H9 (cell line): Measurements from ENCODE around the gene S100A4. TPM values are rescaled to one million over a fixed set of nuclear protein-coding genes. Genes with fewer than 3 reads are reported as not detected.

ENCODE experiments used
- DNase-seq: peaks from one replicate; pipeline ENCODE4 v3.0.0-alpha.2; 2017
- H2AFZ ChIP-seq: one replicate; pipeline ENCODE4 v1.6.1; 2013; ENCODE audit warnings: mild to moderate bottlenecking, low read length, control low read depth, moderate library complexity
- H2AK5ac ChIP-seq: 2 replicates; pipeline ENCODE4 v1.6.1; 2013; ENCODE audit warnings: low read length, control low read depth, mixed read lengths; ENCODE audit not compliant: insufficient read length
- H2BK120ac ChIP-seq: one replicate; pipeline ENCODE4 v1.6.1; 2013; ENCODE audit warnings: low read depth, mild to moderate bottlenecking, low read length, control low read depth, inconsistent platforms; ENCODE audit not compliant: poor library complexity, severe bottlenecking
- H2BK12ac ChIP-seq: 2 replicates; pipeline ENCODE4 v1.6.1; 2013; ENCODE audit warnings: low read length, control low read depth, mixed read lengths, low read depth; ENCODE audit not compliant: insufficient read length
- H2BK15ac ChIP-seq: 2 replicates; pipeline ENCODE4 v1.6.1; 2013; ENCODE audit warnings: low read depth, low read length, control low read depth
- H2BK20ac ChIP-seq: one replicate; pipeline ENCODE4 v1.6.1; 2013; ENCODE audit warnings: low read depth, mild to moderate bottlenecking, low read length, control low read depth, inconsistent platforms; ENCODE audit not compliant: poor library complexity, severe bottlenecking
- H2BK5ac ChIP-seq: 2 replicates; pipeline ENCODE4 v1.6.1; 2013; ENCODE audit warnings: low read length, control low read depth, mixed read lengths; ENCODE audit not compliant: insufficient read length
- H3K14ac ChIP-seq: 2 replicates; pipeline ENCODE4 v1.6.1; 2013; ENCODE audit warnings: low read length, control low read depth; ENCODE audit not compliant: insufficient read depth
- H3K18ac ChIP-seq: 2 replicates; pipeline ENCODE4 v1.6.1; 2013; ENCODE audit warnings: low read depth, mild to moderate bottlenecking, mixed read lengths, low read length, control low read depth; ENCODE audit not compliant: insufficient read length
- H3K23ac ChIP-seq: 2 replicates; pipeline ENCODE4 v1.6.1; 2013; ENCODE audit warnings: low read length, control low read depth, mixed read lengths, low read depth; ENCODE audit not compliant: insufficient read length
- H3K23me2 ChIP-seq: 2 replicates; pipeline ENCODE4 v1.6.1; 2013; ENCODE audit warnings: low read depth, mild to moderate bottlenecking, mixed read lengths, low read length, control low read depth; ENCODE audit not compliant: insufficient read length, poor library complexity, severe bottlenecking
- H3K27ac ChIP-seq: 2 replicates; pipeline ENCODE4 v1.5.1; 2013; ENCODE audit warnings: low read length, control low read depth, mixed read lengths, low read depth; ENCODE audit not compliant: insufficient read length
- H3K27me3 ChIP-seq: 2 replicates; pipeline ENCODE4 v1.6.1; 2013; ENCODE audit warnings: low read length, control low read depth, inconsistent platforms; ENCODE audit not compliant: insufficient read depth
- H3K4ac ChIP-seq: 2 replicates; pipeline ENCODE4 v1.6.1; 2013; ENCODE audit warnings: low read depth, mild to moderate bottlenecking, control low read depth, inconsistent platforms, low read length, moderate library complexity
- H3K4me1 ChIP-seq: 2 replicates; pipeline ENCODE4 v1.6.1; 2013; ENCODE audit warnings: low read length, control low read depth, inconsistent platforms; ENCODE audit not compliant: insufficient read depth
- H3K4me2 ChIP-seq: 2 replicates; pipeline ENCODE4 v1.6.1; 2013; ENCODE audit warnings: low read length, control low read depth, mixed read lengths; ENCODE audit not compliant: insufficient read length, insufficient read depth
- H3K56ac ChIP-seq: 2 replicates; pipeline ENCODE4 v1.6.1; 2013; ENCODE audit warnings: low read depth, mild to moderate bottlenecking, mixed read lengths, low read length, control low read depth; ENCODE audit not compliant: insufficient read length
- H3K79me1 ChIP-seq: 2 replicates; pipeline ENCODE4 v1.6.1; 2013; ENCODE audit warnings: low read depth, mild to moderate bottlenecking, moderate library complexity, low read length, control low read depth, inconsistent platforms; ENCODE audit not compliant: insufficient read depth, poor library complexity, severe bottlenecking
- H3K79me2 ChIP-seq: 2 replicates; pipeline ENCODE4 v1.6.1; 2013; ENCODE audit warnings: low read length, control low read depth, inconsistent platforms; ENCODE audit not compliant: insufficient read depth
- H3K9ac ChIP-seq: 2 replicates; pipeline ENCODE4 v1.6.1; 2013; ENCODE audit warnings: low read length, control low read depth, mixed read lengths; ENCODE audit not compliant: insufficient read length; ENCODE audit errors: extremely low read depth
- H3K9me3 ChIP-seq: one replicate; pipeline ENCODE4 v1.6.1; 2013; ENCODE audit warnings: low read depth, low read length, inconsistent platforms; ENCODE audit not compliant: control insufficient read depth
- H3T11ph ChIP-seq: one replicate; pipeline ENCODE4 v1.6.1; 2013; ENCODE audit warnings: mild to moderate bottlenecking, low read length, control low read depth, inconsistent platforms
- H4K20me1 ChIP-seq: one replicate; pipeline ENCODE4 v1.6.1; 2013; ENCODE audit not compliant: control insufficient read depth, insufficient read length, insufficient read depth
- H4K5ac ChIP-seq: 2 replicates; pipeline ENCODE4 v1.6.1; 2013; ENCODE audit warnings: low read depth, mild to moderate bottlenecking, mixed read lengths, low read length, control low read depth; ENCODE audit not compliant: insufficient read length
- H4K8ac ChIP-seq: replicated peaks from 2 replicates; pipeline ENCODE4 v1.6.1; 2013; ENCODE audit warnings: low read length, control low read depth, mixed read lengths, low read depth; ENCODE audit not compliant: insufficient read length
- H4K91ac ChIP-seq: 2 replicates; pipeline ENCODE4 v1.6.1; 2013; ENCODE audit warnings: low read depth, mild to moderate bottlenecking, moderate library complexity, mixed read lengths, low read length, control low read depth; ENCODE audit not compliant: insufficient read length
- H3K27ac Mint-ChIP-seq, 3 experiments: 2 replicates in 2 of 3; 3 replicates in 1 of 3; pipeline ENCODE4 v1.8.0; 2020 to 2021; ENCODE audit warnings: mixed read lengths in 3 of 3, mild to moderate bottlenecking in 1 of 3, moderate library complexity in 1 of 3
- H3K27me3 Mint-ChIP-seq: 2 replicates; pipeline ENCODE4 v1.8.0; 2021; ENCODE audit warnings: low read depth, mild to moderate bottlenecking, moderate library complexity, mixed read lengths
- H3K36me3 Mint-ChIP-seq, 3 experiments: 2 replicates in 2 of 3; 3 replicates in 1 of 3; pipeline ENCODE4 v1.8.0; 2020 to 2021; ENCODE audit warnings: low read depth in 3 of 3, mixed read lengths in 3 of 3; ENCODE audit not compliant: insufficient read depth in 1 of 3
- H3K4me1 Mint-ChIP-seq, 2 experiments: 2 replicates each; pipeline ENCODE4 v1.8.0; 2020; ENCODE audit warnings: mixed read lengths in 2 of 2
- H3K4me3 Mint-ChIP-seq, 2 experiments: 2 replicates in 1 of 2; 3 replicates in 1 of 2; pipeline ENCODE4 v1.8.0; 2020 to 2021; ENCODE audit warnings: mild to moderate bottlenecking in 2 of 2, mixed read lengths in 2 of 2, moderate library complexity in 1 of 2
- H3K9me3 Mint-ChIP-seq, 2 experiments: 2 replicates in 1 of 2; 3 replicates in 1 of 2; pipeline ENCODE4 v1.8.0; 2020; ENCODE audit warnings: mild to moderate bottlenecking in 2 of 2, mixed read lengths in 2 of 2, moderate library complexity in 1 of 2
- CTCF ChIP-seq: fragments of 200-600 bp; sonication (generic); conservative IDR thresholded peaks from 3 replicates; pipeline ENCODE4 v1.8.0; 2021; ENCODE audit warnings: antibody characterized with exemption, mild to moderate bottlenecking
- WGBS: extraction: QIAGEN DNeasy Blood & Tissue Kit; methylation state at CpG from one replicate; pipeline ENCODE4 v1.1.7; 2013; ENCODE audit warnings: missing lambda C conversion rate, low lambda C conversion rate, mixed read lengths; ENCODE audit not compliant: insufficient read length; ENCODE audit errors: extremely low coverage; 5-methylcytosine and 5-hydroxymethylcytosine counted together
- total RNA-seq: library from RNA; stranded (reverse); gene quantifications from 2 replicates; pipeline ENCODE4 v1.2.1, GENCODE V29; 2021

S100A4 gene
- total RNA-seq, 1 experiment from 2014 or later: 9.0 TPM

- Mint-ChIP-seq H3K27ac (no peak overlapping the region), H3K27me3 (peaks cover 14% of the 10 kb centered on the region), H3K4me3 (no peak overlapping the region), H3K9me3 (no peaks in the 10 kb centered on the region), H3K36me3 (no peaks in the 10 kb centered on the region), H3K4me1 (peaks cover 4 to 9% of the 10 kb centered on the region in 2 experiments; a peak in 3 of 4 replicates)
- Histone ChIP-seq H3K4me2 (no peak overlapping the region), H4K5ac (no peak overlapping the region), H2BK5ac (no peak overlapping the region), H4K20me1 (no peaks in the 10 kb centered on the region), H3K14ac (no peak overlapping the region), H3K27me3 (no peaks in the 10 kb centered on the region), H3K4me1 (no peaks in the 10 kb centered on the region), H2BK12ac (no peak overlapping the region), H4K8ac (no peak overlapping the region), H3K79me2 (no peaks in the 10 kb centered on the region), H2BK120ac (no peak overlapping the region), H3K4ac (no peak overlapping the region), H2AFZ (no peak overlapping the region), H3K23me2 (no peaks in the 10 kb centered on the region), H3K9me3 (no peaks in the 10 kb centered on the region), H3K79me1 (no peaks in the 10 kb centered on the region), H3K27ac (no peak overlapping the region), H3K56ac (no peak overlapping the region), H2BK15ac (no peak overlapping the region), H2BK20ac (no peak overlapping the region), H3K18ac (no peak overlapping the region), H2AK5ac (no peak overlapping the region), H3K23ac (no peak overlapping the region), H3T11ph (no peak overlapping the region), H4K91ac (no peak overlapping the region), H3K9ac (no peak overlapping the region)
- TF ChIP-seq CTCF: no peak
- WGBS: no CpG with 5 or more reads among the region's 5 CpGs
- no peak for DNase-seq
Measured at GRCh38 chr1:153506386-153506785, 39.2 kb downstream of the S100A4 start.
